ENCODE results near the gene ZSWIM8.

- TF ChIP-seq, protein P1, sequence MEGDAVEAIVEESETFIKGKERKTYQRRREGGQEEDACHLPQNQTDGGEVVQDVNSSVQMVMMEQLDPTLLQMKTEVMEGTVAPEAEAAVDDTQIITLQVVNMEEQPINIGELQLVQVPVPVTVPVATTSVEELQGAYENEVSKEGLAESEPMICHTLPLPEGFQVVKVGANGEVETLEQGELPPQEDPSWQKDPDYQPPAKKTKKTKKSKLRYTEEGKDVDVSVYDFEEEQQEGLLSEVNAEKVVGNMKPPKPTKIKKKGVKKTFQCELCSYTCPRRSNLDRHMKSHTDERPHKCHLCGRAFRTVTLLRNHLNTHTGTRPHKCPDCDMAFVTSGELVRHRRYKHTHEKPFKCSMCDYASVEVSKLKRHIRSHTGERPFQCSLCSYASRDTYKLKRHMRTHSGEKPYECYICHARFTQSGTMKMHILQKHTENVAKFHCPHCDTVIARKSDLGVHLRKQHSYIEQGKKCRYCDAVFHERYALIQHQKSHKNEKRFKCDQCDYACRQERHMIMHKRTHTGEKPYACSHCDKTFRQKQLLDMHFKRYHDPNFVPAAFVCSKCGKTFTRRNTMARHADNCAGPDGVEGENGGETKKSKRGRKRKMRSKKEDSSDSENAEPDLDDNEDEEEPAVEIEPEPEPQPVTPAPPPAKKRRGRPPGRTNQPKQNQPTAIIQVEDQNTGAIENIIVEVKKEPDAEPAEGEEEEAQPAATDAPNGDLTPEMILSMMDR (IDR thresholded peaks at IDR 0.05), result no peak
- no peak for TF ChIP-seq POLR2A (IDR thresholded peaks at IDR 0.05)
These were observed 54.6 kb downstream of the ZSWIM8 start for GRCh38 chr10:73840056-73840402.
